Endothelial cell (in vitro differentiated cells): ENCODE measurements around the gene ABLIM1. TPM values are rescaled to one million over a fixed set of nuclear protein-coding genes. Genes with fewer than 3 reads are reported as not detected.

Experiments used
- DNase-seq: peaks from one replicate; pipeline ENCODE4 v3.0.0; 2021; ENCODE audit warnings: low spot score
- H3K27ac Mint-ChIP-seq: one replicate; pipeline ENCODE4 v1.8.0; 2021; ENCODE audit warnings: mixed read lengths, inconsistent platforms; ENCODE audit not compliant: unreplicated experiment
- H3K27me3 Mint-ChIP-seq: one replicate; pipeline ENCODE4 v1.8.0; 2021; ENCODE audit warnings: mild to moderate bottlenecking, moderate library complexity, mixed read lengths, inconsistent platforms; ENCODE audit not compliant: unreplicated experiment
- H3K36me3 Mint-ChIP-seq: one replicate; pipeline ENCODE4 v1.8.0; 2021; ENCODE audit warnings: mild to moderate bottlenecking, low read depth, mixed read lengths, inconsistent platforms; ENCODE audit not compliant: unreplicated experiment
- H3K4me1 Mint-ChIP-seq: one replicate; pipeline ENCODE4 v1.8.0; 2021; ENCODE audit warnings: mild to moderate bottlenecking, mixed read lengths, inconsistent platforms; ENCODE audit not compliant: unreplicated experiment
- H3K4me3 Mint-ChIP-seq: one replicate; pipeline ENCODE4 v1.8.0; 2021; ENCODE audit warnings: mild to moderate bottlenecking, mixed read lengths, inconsistent platforms; ENCODE audit not compliant: unreplicated experiment
- H3K9me3 Mint-ChIP-seq: one replicate; pipeline ENCODE4 v1.8.0; 2021; ENCODE audit warnings: mixed read lengths, inconsistent platforms; ENCODE audit not compliant: unreplicated experiment
- total RNA-seq: library from RNA; stranded (reverse); fragmentation: NEBNext Ultra II Directional; extraction: Animal tissue kit (Norgen Biotek cat#: 25700); gene quantifications from one replicate; pipeline ENCODE4 v1.2.1, GENCODE V29; 2021; ENCODE audit not compliant: unreplicated experiment
- TF ChIP-seq, protein P1 (sequence below): fragments of 200-600 bp; sonication (generic); IDR thresholded peaks from one replicate; pipeline ENCODE4 v1.5.0; 2021; ENCODE audit warnings: antibody characterized with exemption; ENCODE audit not compliant: unreplicated experiment

Gene ABLIM1
- total RNA-seq, 1 donor from 2014 or later, result 55.9 TPM

DNA sequence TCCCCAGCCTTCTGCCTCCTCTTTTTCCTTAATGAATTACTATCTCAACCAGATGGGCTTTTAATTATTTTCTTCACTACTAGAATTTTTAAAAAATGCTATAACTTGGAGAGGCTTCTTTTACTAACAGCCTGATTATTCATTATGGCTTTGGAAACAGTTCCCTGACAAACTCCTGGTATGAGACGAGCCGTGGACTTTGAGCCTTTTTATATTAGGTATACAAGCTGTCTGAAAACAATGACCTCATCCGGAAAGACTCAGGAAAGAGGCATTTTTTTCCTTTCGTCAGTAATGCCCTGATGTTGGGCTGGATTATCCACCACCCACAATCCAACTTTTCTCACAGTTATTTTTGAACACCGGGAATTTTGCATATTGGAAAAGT is 26.7 kb upstream of the ABLIM1 start:
- Mint-ChIP-seq H3K27me3 (peaks cover 1% of the 10 kb centered on the region), H3K27ac (peak overlapping the region; percentile 26)

DNA sequence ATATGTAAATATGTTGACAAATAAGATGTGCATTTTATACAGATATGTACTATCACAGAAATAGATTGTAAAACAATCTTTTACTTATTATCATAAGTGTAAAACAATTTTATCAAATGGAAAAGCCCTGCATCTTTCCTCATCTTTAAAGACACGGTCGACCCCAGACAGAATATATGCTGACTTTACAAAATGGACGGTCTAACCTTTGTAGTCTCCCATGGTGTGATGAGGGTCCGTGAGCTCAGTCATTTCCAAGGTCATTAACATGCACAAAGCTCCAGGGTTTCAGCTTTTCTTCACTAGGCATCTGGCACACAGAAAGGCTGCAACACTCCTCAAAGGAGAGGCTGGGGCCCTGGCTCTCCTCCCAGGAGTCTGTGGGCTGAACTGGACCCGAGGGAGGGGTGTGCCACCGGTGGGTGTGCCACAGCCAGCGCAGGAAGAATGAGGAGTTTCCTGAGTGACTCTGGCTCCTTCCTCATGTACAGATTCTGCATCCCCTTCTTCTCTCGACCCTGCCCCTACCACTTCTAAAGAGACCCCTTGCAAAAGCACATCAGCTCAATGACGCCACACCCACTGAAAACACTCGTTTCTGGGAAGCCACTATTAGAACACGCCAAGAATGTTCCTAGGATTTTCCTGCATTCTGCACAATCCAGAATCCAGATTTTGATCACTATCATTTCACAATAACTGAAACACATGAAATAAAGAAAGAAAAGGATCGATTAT is 26.2 kb upstream of the ABLIM1 start:
- Mint-ChIP-seq H3K27ac (peak overlapping the region; percentile 26), H3K36me3 (no peaks in the 10 kb centered on the region), H3K4me3 (no peak overlapping the region), H3K4me1 (peaks cover 18% of the 10 kb centered on the region), H3K27me3 (peaks cover 1% of the 10 kb centered on the region), H3K9me3 (no peaks in the 10 kb centered on the region)
- no peak for DNase-seq
- TF ChIP-seq, protein P1, sequence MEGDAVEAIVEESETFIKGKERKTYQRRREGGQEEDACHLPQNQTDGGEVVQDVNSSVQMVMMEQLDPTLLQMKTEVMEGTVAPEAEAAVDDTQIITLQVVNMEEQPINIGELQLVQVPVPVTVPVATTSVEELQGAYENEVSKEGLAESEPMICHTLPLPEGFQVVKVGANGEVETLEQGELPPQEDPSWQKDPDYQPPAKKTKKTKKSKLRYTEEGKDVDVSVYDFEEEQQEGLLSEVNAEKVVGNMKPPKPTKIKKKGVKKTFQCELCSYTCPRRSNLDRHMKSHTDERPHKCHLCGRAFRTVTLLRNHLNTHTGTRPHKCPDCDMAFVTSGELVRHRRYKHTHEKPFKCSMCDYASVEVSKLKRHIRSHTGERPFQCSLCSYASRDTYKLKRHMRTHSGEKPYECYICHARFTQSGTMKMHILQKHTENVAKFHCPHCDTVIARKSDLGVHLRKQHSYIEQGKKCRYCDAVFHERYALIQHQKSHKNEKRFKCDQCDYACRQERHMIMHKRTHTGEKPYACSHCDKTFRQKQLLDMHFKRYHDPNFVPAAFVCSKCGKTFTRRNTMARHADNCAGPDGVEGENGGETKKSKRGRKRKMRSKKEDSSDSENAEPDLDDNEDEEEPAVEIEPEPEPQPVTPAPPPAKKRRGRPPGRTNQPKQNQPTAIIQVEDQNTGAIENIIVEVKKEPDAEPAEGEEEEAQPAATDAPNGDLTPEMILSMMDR, result no peak

More for the DNA sequence above, 26.7 kb upstream of the ABLIM1 start:
- TF ChIP-seq, protein P1, result no peak
- Mint-ChIP-seq H3K4me1 (peaks cover 18% of the 10 kb centered on the region), H3K36me3 (no peaks in the 10 kb centered on the region), H3K9me3 (no peaks in the 10 kb centered on the region), H3K4me3 (no peak overlapping the region)
- no peak for DNase-seq

DNA sequence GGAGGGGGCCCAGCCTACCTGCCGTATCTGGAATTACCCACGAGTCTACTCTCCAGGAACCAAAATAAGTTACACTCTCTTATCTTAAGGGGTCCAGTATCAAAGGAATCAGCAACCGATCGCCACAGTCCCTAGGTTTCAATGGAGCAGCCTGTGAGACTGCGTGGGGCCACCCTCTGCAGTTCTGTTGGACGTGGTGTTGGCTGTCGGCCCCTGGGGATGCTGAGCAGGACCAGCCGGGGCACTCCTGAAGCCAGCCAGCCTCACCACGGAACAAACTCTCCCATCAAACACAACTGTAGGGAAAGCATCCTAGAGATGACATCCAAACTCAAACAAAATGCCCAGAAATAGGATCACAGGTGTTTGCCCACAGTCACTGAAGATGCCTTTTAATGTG is 25.5 kb upstream of the ABLIM1 start:
- Mint-ChIP-seq H3K36me3 (no peaks in the 10 kb centered on the region), H3K4me3 (no peak overlapping the region), H3K27ac (no peak overlapping the region), H3K4me1 (peaks cover 18% of the 10 kb centered on the region), H3K9me3 (no peaks in the 10 kb centered on the region), H3K27me3 (peaks cover 1% of the 10 kb centered on the region)
- TF ChIP-seq, protein P1, result no peak
- no peak for DNase-seq

DNA sequence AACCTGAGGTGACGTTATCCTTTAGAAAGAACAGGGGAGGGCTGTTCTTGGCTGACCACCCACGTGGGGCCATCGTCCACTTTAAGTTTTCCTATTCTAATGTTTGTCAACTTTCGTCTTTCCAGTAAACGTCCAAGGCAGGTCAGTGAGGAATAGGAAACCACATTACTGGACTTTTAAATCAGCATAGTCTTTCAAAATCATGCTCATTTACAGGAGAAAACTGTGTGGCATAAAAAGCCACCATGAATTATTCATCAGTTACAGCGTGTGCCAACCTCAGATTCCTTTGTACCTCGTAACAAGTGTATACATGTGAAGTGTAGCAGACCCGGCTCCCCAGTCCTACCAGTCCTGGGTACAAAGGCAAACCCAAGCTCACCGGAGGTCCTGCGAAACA is 25.1 kb upstream of the ABLIM1 start:
- no peak overlapping the region for H3K27ac Mint-ChIP-seq
- DNase-seq, result no peak
- TF ChIP-seq, protein P1, result no peak
- peaks cover 18% of the 10 kb centered on the region for H3K4me1 Mint-ChIP-seq
- H3K9me3 Mint-ChIP-seq, result no peaks in the 10 kb centered on the region
- no peak overlapping the region for H3K4me3 Mint-ChIP-seq
- peaks cover 1% of the 10 kb centered on the region for H3K27me3 Mint-ChIP-seq
- no peaks in the 10 kb centered on the region for H3K36me3 Mint-ChIP-seq

DNA sequence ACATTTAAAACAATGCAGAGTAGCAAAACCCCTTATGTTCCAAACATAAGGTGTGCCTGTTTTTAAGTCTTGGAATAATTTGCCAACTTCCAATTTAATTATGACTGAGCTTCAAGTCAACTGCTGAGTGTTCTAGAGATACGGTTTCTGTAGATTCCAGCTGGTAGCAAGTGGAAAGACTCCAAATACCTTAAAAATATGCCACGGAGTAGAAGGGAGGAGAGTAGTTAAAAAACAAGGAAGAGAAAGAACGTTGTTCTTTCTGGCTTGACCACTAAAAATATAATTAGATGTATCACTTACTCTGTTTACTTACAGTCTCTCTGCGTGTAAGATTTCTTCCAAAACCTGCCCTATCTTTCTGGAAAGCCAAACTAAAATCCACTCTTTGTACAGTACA is 24.5 kb upstream of the ABLIM1 start:
- DNase-seq, result no peak
- Mint-ChIP-seq H3K9me3 (no peaks in the 10 kb centered on the region), H3K4me1 (peaks cover 18% of the 10 kb centered on the region), H3K27me3 (peaks cover 1% of the 10 kb centered on the region), H3K27ac (no peak overlapping the region), H3K4me3 (no peak overlapping the region), H3K36me3 (no peaks in the 10 kb centered on the region)
- TF ChIP-seq, protein P1, result no peak
